ENCODE measurements around the gene EIF1. TPM values are rescaled to one million over a fixed set of nuclear protein-coding genes. Genes with fewer than 3 reads are reported as not detected.

Gene EIF1
- total RNA-seq, 1 donor from 2014 or later, result 191 TPM

DNA sequence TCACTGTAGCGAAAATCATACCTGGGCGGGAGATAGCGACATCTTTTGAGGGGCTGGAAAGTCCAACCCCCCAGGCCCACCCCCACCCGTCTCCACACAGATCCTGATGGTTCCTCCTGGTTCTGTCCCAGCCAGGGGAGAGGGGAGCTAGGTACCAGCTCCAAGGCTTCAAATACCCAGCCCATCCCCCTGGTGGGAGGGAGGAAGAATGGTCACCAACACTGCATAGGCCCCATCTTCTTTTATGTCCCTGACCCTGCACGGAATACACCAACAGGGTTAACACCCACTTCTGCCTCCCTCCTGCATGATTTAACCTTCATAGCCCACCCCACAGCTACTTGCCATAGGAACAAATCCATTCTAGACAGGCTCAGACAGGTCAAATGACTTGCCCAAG lies 36.4 kb downstream of the EIF1 start:
- DNase-seq (ENCODE audit: low read depth), result no peak

DNA sequence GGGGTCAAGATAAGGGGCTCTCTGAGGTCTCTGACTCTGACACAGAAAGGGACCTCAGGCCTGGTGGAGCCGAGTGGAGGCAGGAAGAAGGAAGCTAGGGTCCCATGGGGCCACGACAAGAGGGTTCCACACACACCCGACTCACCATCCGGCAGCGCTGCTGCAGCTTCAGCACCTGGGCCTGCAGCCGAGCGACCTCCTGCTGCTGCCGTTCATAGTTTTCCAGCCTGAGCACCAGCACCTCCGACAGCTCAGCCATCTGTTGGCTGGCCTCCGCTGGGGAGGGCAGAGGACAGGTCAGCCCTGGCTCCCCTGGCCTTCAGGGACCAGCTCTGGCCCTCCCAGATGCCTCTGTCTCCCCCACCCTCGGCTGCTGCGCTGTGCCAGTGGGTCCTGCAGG lies 39.4 kb downstream of the EIF1 start:
- H3K4me3 ChIP-seq (ENCODE audit: low read depth, low read length), result no peak overlapping the region
- H3K36me3 ChIP-seq (ENCODE audit: control insufficient read depth, insufficient read depth, low read length), result no peaks in the 10 kb centered on the region
- FAIRE-seq (no peak), DNase-seq (ENCODE audit: low read depth) (no peak)
- TF ChIP-seq, protein P1, sequence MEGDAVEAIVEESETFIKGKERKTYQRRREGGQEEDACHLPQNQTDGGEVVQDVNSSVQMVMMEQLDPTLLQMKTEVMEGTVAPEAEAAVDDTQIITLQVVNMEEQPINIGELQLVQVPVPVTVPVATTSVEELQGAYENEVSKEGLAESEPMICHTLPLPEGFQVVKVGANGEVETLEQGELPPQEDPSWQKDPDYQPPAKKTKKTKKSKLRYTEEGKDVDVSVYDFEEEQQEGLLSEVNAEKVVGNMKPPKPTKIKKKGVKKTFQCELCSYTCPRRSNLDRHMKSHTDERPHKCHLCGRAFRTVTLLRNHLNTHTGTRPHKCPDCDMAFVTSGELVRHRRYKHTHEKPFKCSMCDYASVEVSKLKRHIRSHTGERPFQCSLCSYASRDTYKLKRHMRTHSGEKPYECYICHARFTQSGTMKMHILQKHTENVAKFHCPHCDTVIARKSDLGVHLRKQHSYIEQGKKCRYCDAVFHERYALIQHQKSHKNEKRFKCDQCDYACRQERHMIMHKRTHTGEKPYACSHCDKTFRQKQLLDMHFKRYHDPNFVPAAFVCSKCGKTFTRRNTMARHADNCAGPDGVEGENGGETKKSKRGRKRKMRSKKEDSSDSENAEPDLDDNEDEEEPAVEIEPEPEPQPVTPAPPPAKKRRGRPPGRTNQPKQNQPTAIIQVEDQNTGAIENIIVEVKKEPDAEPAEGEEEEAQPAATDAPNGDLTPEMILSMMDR (IDR thresholded peaks at IDR 0.05; ENCODE audit: insufficient read depth, low read length, severe bottlenecking), result no peak
- peaks cover 1% of the 10 kb centered on the region for H3K27me3 ChIP-seq (ENCODE audit: control insufficient read depth, insufficient read depth, low read length)

More for the DNA sequence above, 36.4 kb downstream of the EIF1 start:
- FAIRE-seq, result no peak
- Histone ChIP-seq H3K27me3 (ENCODE audit: control insufficient read depth, insufficient read depth, low read length) (no peaks in the 10 kb centered on the region), H3K36me3 (ENCODE audit: control insufficient read depth, insufficient read depth, low read length) (no peaks in the 10 kb centered on the region), H3K4me3 (ENCODE audit: low read depth, low read length) (no peak overlapping the region)
- TF ChIP-seq, protein P1 (IDR thresholded peaks at IDR 0.05; ENCODE audit: insufficient read depth, low read length, severe bottlenecking), result no peak

DNA sequence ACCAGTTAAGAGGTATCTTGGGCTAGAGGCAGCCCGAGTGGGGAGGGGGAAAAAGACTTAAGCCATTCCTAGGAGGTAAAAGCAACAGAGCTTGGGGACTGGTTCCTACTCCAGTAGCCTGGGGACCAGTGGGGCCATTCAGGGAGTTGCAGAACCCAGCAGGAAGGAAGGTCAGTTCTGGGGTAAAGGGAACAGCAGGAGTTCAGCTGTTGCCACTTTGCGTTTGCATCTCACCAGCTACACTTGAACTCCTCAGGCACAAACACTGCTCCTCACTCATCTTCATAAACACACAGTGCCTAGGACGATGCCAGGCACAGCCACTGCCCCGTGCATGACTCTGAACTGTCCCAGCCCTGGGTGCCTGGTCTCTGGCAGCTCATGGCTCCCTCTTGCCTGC lies 41.8 kb downstream of the EIF1 start:
- Histone ChIP-seq H3K4me3 (ENCODE audit: low read depth, low read length) (no peak overlapping the region), H3K36me3 (ENCODE audit: control insufficient read depth, insufficient read depth, low read length) (no peaks in the 10 kb centered on the region), H3K27me3 (ENCODE audit: control insufficient read depth, insufficient read depth, low read length) (peaks cover 10% of the 10 kb centered on the region)
- FAIRE-seq (no peak), DNase-seq (ENCODE audit: low read depth) (no peak)
- TF ChIP-seq, protein P1 (IDR thresholded peaks at IDR 0.05; ENCODE audit: insufficient read depth, low read length, severe bottlenecking), result no peak

DNA sequence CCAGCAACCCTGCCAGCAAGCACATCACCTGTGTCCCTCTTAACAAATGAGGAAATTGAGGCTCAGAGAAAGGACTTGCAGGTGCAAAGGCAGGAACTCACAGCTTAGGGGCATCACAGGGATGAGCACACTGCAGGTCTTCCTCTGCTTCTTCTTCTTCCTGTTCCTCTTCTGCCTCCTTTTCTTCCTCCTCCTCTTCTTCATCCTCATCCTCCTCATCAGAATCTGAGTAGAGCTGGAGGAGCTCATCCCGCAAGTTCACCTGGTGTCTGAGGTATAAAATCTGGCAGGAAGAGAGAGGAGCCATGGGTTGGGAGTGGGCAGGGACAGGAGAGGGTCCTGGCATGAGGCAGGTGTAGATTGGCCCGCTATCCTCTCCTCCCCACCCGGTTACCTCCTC lies 43.2 kb downstream of the EIF1 start:
- no peaks in the 10 kb centered on the region for H3K36me3 ChIP-seq (ENCODE audit: control insufficient read depth, insufficient read depth, low read length)
- DNase-seq (ENCODE audit: low read depth) (no peak), FAIRE-seq (no peak)
- peaks cover 14% of the 10 kb centered on the region for H3K27me3 ChIP-seq (ENCODE audit: control insufficient read depth, insufficient read depth, low read length)
- TF ChIP-seq, protein P1 (IDR thresholded peaks at IDR 0.05; ENCODE audit: insufficient read depth, low read length, severe bottlenecking), result no peak
- no peak overlapping the region for H3K4me3 ChIP-seq (ENCODE audit: low read depth, low read length)

DNA sequence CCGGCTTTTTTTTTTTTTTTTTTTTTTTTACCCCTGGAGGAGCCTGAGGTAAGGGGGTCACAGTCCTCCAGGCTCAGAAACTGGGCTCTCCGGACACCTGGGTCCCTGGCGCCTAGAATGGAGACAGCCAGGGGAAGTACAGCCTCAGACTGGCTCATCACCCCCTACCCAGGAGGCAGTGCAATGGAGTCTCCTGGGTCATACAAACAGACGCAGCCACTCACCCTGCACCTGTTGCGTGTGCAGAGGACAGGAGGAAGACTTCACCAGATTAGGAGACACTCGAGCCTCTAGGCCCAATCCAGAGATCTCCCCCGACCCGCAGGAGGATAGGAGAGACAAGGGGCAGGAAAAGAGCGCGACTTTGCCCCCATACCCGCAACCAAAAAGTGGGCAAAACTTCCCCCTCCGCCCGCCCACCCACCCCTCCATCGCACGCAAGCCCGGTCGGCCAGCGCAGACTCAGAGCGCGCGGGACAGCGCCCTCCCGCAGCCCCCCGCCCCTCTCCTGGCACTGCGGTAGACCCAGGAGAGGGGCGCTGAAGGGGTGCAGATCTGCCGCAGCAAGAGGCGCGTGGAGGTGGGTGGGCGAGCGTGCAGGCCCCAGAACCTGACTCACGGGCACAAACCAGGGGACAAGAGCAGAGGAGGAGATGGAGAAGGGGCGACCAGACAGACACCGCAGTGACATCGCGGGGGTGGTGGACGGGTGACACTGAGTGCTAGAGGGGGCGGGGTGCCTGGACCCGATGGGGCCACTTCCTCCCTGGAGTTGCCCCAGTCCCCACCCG lies 44.9 kb downstream of the EIF1 start:
- FAIRE-seq, result no peak
- DNase-seq (ENCODE audit: low read depth), result no peak
- Histone ChIP-seq H3K4me3 (ENCODE audit: low read depth, low read length) (peak overlapping the region; percentile 53), H3K27me3 (ENCODE audit: control insufficient read depth, insufficient read depth, low read length) (peaks cover 22% of the 10 kb centered on the region), H3K36me3 (ENCODE audit: control insufficient read depth, insufficient read depth, low read length) (no peaks in the 10 kb centered on the region)
- TF ChIP-seq, protein P1 (IDR thresholded peaks at IDR 0.05; ENCODE audit: insufficient read depth, low read length, severe bottlenecking), result no peak

All from bronchial epithelial cell (primary cell).